ENCODE measurements around the gene PAQR8.

PAQR8 gene

GRCh38 chr6:52325695-52326471, 36.1 kb upstream of the PAQR8 start:
- no peak overlapping the region for H3K27ac ChIP-seq
- no peak for TF ChIP-seq CTCF (conservative IDR thresholded peaks at IDR 0.05)

- no peak overlapping the region for H3K27ac ChIP-seq
These were observed 35.2 kb upstream of the PAQR8 start for GRCh38 chr6:52326540-52327364.

GRCh38 chr6:52328303-52328662, 33.7 kb upstream of the PAQR8 start:
- no peak for TF ChIP-seq ZFX (IDR thresholded peaks at IDR 0.05)
- TF ChIP-seq CTCF (conservative IDR thresholded peaks at IDR 0.05): no peak
- no peak overlapping the region for H3K27ac ChIP-seq

More at GRCh38 chr6:52326540-52327364, 35.2 kb upstream of the PAQR8 start:
- TF ChIP-seq ZFX (IDR thresholded peaks at IDR 0.05) (no peak), CTCF (conservative IDR thresholded peaks at IDR 0.05) (no peak)

- no peak overlapping the region for H3K27ac ChIP-seq
- TF ChIP-seq ZFX (IDR thresholded peaks at IDR 0.05) (no peak), CTCF (conservative IDR thresholded peaks at IDR 0.05) (no peak)
These were observed 33.2 kb upstream of the PAQR8 start for GRCh38 chr6:52328729-52329128.

- no peak overlapping the region for H3K27ac ChIP-seq
- TF ChIP-seq ZFX (IDR thresholded peaks at IDR 0.05): no peak
- TF ChIP-seq CTCF (conservative IDR thresholded peaks at IDR 0.05): no peak
These were observed 31.5 kb upstream of the PAQR8 start for GRCh38 chr6:52330470-52330869.

- TF ChIP-seq ZFX (IDR thresholded peaks at IDR 0.05) (no peak), CTCF (conservative IDR thresholded peaks at IDR 0.05) (no peak)
- peak overlapping the region; percentile 20; the same call in 1 of the 2 replicates for H3K27ac ChIP-seq
These were observed 30.0 kb upstream of the PAQR8 start for GRCh38 chr6:52331793-52332457.

GRCh38 chr6:52333840-52334200, 28.1 kb upstream of the PAQR8 start:
- no peak overlapping the region for H3K27ac ChIP-seq
- no peak for TF ChIP-seq ZFX (IDR thresholded peaks at IDR 0.05)
- TF ChIP-seq CTCF (conservative IDR thresholded peaks at IDR 0.05): no peak

All from C4-2B (cell line).